NOMO-1 treated with dmso at 0.1 percent for 144 hours (cell line): ENCODE results near the gene DNAJC6.

Experiments
- DNase-seq: peaks from one replicate; lab custom pipeline; 2025; ENCODE audit not compliant: unreplicated experiment; lab: John Stamatoyannopoulos, UW

Gene DNAJC6

GRCh38 chr1:65459397-65459768, 150.0 kb downstream of the DNAJC6 start:
- DNase-seq = peak; percentile 39
